ENCODE data around the gene AMPD1. TPM values are rescaled to one million over a fixed set of nuclear protein-coding genes. Genes with fewer than 3 reads are reported as not detected.
A peak's percentile ranks its signal among the peaks of the same experiment; 100 is the strongest.

The AMPD1 gene
- total RNA-seq, 2 donors from 2014 or later, result not detected

DNA sequence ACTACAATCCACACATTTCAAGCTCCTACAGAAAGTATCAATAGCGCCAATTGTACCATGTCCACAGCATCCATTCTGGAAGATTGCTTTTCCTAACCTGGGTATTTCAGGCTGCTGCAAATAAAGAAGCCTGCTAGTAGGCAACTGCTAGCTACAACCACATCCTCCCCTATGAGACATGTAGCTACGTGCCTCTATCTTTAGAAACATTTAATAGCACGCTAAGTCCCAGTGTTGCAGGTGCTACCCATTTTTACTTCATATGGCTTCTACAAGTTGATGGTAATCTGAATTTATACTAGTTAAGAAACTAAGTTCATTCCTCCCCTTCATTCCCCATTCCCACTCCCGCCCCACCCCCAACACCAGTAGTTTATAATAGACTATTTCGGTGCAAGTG is 7.4 kb upstream of the AMPD1 start:
- intact Hi-C loops (cut with DNase I), result no loop called here
- DNase-seq (no peak), ATAC-seq (no peak)

GRCh38 chr1:114701931-114702330 is 6.6 kb upstream of the AMPD1 start:
- intact Hi-C loops (cut with DNase I), result no loop called here

DNA sequence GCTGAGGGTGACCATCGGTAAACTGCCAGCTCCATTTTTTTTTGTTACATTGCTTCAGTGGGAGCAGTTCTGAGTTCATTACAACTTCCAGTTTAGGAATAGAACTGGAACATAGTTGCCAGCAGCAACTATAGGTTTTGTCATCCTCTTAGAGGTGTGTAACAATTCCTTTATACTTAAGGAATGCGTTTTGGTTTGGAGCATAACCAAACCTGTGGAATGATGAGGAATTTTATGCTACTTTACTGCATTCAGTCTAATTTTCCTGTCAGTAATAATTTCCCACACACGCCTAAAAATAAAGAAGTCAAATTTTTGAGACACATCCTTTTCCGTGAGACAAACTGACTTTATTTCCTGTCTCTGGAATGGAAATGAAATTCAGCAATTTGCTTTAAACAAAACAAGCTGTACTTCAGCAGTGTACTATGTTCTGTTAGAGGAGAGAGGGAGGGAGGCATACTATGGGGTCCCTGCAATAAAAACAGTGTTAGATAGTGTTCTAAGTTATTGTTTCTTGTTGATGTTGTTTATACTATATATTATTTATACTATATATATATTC is 4.8 kb upstream of the AMPD1 start:
- no peak for ATAC-seq
- DNase-seq, result no peak
- intact Hi-C loops (cut with DNase I), result no loop called here

More at GRCh38 chr1:114701931-114702330, 6.6 kb upstream of the AMPD1 start:
- no peak for DNase-seq
- no peak for ATAC-seq

DNA sequence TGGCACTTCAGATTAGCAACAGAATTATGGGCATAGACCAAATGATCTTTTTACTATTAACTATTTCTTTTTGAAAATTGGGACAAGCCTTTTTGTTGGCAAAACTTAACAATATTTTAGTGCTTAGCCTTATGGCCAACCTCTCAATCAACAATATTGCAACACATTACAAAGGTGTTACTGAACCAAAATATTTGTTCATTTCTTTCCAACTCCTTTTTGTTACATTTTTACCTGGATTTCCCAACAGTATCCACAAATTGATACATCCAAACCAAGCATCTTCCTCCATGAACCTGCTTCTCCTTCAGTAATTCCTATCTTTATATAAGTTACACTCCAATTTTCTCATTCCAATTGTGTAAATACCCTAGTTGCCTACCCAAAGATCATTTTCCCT is 1.5 kb upstream of the AMPD1 start:
- no peak for DNase-seq
- ATAC-seq, result no peak
- intact Hi-C loops (cut with DNase I), result no loop called here

DNA sequence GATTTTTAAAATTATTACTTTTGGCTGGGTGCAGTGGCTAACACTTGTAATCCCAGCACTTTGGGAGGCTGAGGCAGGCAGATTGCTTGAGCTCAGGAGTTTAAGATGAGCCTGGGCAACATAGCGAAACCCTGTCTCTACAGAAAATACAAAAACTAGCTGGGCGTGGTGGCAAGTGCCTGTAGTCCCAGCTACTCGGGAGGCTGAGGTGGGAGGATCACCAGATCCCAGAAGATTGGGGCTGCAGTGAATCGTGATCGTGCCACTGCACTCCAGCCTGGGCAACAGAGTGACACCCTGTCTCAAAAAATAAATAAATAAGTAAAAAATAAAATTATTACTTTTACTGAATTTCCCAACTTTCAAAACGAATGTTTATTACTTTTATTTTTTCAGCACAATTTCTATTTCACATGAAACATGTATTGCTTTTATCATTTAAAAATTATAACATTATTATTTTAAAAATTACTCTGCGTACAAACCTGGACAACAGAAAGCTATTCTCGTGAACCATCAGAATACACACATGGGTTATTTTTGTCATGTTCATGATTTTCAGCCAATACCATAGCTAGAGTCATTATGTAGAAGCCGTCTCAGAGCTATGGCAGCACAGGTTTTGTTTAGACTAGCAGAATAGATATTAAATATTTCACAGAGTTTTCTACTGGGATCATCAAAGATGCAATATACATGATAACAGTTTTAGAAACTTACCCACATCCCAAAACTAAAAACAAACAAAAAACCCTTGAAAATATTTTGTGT is 621 bp downstream of the AMPD1 start:
- ATAC-seq (no peak), DNase-seq (no peak)
- intact Hi-C loops (cut with DNase I), result no loop called here

DNA sequence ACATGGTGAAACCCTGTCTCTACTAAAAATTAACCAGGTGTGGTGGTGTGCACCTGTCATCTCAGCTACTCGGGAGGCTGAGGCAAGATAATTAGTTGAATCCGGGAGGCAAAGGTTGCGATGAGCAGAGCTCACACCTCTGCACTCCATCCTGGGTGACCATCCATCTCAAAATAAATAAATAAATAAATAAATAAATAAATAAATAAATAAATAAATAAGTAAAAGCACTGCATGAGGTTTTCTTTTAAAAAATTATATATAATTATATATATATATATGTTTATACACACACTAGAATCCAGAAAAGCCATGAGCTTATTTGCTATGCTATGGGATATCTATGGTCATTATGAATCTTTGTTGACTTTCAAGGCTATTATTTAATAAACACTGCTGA is 2.4 kb downstream of the AMPD1 start:
- no peak for DNase-seq
- no peak for ATAC-seq
- intact Hi-C loops (cut with DNase I), result no loop called here

DNA sequence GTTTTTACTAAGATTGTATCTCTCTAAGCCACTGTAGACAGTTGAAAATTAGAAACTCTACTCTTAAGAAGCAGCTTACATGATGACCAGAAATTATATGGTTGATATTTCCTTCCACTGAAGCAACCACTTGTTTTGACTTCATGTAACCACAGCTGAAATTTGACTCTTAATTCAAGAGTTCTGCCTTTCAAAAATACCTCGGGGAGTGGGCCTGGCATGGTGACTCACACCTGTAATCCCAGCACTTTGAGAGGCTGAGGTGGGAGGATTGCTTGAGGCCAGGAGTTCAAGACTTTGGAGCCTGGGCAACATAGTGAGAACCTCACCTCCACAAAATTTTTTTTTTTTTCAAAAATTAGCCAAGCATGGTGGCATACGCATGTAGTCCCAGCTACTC is 4.3 kb downstream of the AMPD1 start:
- no peak for ATAC-seq

GRCh38 chr1:114690148-114690547 is 5.2 kb downstream of the AMPD1 start:
- ATAC-seq (no peak), DNase-seq (no peak)
- intact Hi-C loops (cut with DNase I), result no loop called here

More for the DNA sequence above, 4.3 kb downstream of the AMPD1 start:
- intact Hi-C loops (cut with DNase I), result no loop called here
- no peak for DNase-seq

GRCh38 chr1:114688526-114688925 is 6.8 kb downstream of the AMPD1 start:
- DNase-seq (no peak), ATAC-seq (no peak)
- intact Hi-C loops (cut with DNase I), result no loop called here

GRCh38 chr1:114685851-114686250 is 9.5 kb downstream of the AMPD1 start:
- intact Hi-C loops (cut with DNase I), result no loop called here
- DNase-seq (no peak), ATAC-seq (no peak)

GRCh38 chr1:114677691-114678090 is 17.7 kb downstream of the AMPD1 start:
- ATAC-seq (no peak), DNase-seq (no peak)
- intact Hi-C loops (cut with DNase I), result no loop called here

DNA sequence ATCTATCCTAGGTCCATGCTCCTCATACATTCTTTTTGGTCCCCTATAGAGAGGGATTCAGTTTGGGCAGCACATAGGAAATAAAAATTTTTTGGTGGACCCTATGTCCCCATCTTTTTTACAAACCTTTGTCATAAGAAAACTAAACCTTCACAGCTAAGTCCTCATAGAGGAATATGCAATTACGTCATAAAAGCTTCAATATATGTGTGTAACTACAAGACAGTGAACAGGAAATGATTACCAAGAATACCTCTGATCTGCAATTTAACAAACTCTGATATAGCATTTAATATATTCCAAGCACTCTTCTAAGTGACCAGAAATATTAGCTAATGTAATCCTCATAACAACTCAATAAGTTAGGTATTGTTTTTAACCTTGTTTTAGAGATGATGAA is 19.2 kb downstream of the AMPD1 start:
- intact Hi-C loops (cut with DNase I), result no loop called here
- ATAC-seq (no peak), DNase-seq (no peak)

DNA sequence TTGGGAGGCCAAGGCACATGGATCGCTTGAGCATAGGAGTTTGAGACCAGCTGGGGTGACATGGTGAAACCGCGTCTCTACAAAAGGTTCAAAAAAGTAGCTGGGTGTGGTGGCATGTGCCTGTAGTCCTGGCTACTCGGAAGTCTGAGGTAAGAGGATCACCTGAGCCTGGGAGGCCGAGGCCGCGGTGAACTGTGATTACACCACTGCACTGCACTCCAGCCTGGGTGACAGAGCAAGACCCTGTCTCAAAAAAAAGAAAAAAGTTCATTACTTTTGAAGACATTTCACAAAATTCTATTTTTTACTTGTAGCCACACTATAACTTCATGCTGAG is 23.4 kb downstream of the AMPD1 start:
- ATAC-seq (no peak), DNase-seq (no peak)
- intact Hi-C loops (cut with DNase I), result no loop called here

- intact Hi-C loops (cut with DNase I), result no loop called here
- ATAC-seq, result no peak
- DNase-seq, result no peak
These were observed 24.1 kb downstream of the AMPD1 start for GRCh38 chr1:114671011-114671938.

- ATAC-seq, result peak; percentile 100
- intact Hi-C loops (cut with DNase I), result no loop called here
- peak; percentile 94 for DNase-seq
These were observed 25.0 kb downstream of the AMPD1 start for GRCh38 chr1:114670083-114671010.

DNA sequence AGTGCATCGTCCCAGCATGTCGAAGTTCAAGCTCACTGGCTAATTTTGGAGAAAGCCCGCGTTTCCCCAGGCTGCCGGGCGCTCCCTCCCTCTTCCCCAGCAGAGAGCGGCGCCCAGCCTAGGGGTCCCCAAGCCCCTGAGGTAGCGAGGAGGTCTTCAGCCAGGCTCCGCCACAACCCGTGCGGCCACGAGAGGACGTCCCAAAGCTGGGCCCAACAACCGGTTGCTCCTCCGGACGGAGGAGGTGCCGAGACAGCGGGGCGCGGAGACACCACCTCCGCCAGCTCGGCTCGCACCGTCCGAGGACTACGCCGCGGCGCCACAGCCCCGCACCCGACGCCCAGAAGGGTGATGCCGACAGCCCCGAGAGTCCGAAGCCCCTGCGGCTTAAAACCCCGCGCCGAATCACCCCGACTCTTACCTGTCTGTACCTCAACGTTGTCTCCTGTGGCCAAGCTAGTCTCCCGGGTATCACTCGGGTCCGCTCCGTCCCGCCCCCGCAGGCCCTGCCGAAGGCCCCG is 25.7 kb downstream of the AMPD1 start, which contains the start of gene DENND2C:
Gene DENND2C (minus strand): TSS at position 488 of the 521 bp plus-strand sequence. CDS start 44,065 bp downstream, outside the sequence.
- DNase-seq, result no peak
- peak; percentile 53 to 78 for ATAC-seq
- intact Hi-C loops (cut with DNase I), result loop anchor here in 1 of 2 donors (10.0 kb wide), 1 partner anchor 85 kb away; the partner anchor contains the start of gene BCAS2

DNA sequence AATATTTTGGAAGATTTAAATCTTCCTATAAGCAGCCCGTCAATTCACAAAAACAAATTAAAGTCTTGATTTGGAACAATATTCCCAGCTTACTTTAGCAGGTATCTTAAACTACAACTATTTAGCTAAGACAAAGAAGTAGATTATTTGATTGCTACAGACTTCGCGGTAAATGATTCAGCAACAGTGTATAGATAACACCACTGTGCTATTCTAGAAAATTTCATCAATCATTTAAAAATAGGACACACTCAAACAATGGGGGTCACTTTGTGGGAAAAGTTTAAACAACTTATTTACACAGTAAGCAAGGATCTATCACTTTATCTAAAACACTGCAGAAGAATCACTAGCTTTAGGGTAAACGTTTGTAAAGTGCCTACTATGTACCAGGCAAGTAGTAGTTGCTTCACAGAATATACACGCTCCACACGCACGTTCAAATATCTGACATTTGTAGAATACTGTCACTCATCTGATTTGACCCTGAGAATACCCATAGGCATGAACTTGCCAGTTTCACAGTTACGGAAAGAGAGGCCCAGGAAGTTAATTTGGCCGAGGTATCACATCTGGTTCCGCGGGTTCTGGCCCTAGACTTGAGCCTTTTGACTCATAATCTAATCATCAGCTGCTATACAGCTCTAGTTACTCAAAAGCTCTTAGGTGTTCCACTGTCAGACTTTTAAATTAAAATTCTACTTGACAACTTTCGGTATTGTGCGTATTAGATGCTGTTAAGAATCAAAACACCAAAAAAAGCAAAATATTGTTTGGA is 26.4 kb downstream of the AMPD1 start:
- DNase-seq (no peak), ATAC-seq (peak in 1 of 2 donors; percentile 18)
- intact Hi-C loops (cut with DNase I), result loop anchor here in 1 of 2 donors (10.0 kb wide), 1 partner anchor 84 kb away; the partner anchor contains the start of gene BCAS2

DNA sequence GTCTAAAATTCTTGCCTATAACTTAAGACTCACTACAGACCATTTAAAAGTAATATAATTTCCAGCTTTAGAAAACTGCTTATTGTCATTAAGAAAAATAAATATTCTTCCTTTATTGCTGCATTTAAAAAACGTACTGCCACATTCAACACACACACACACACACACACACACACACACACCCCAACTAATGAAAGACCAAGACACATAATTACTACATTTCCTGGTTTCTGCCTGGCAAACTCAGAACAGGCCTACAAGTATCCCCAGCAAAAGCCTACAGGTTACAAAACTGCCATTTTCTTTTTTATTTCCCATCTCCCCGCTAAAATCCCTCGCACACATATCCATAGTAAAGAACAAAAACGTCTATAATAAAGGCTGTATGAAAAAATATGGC is 27.0 kb downstream of the AMPD1 start:
- intact Hi-C loops (cut with DNase I), result loop anchor here in 1 of 2 donors (10.0 kb wide), 1 partner anchor 84 kb away; the partner anchor contains the start of gene BCAS2
- no peak for DNase-seq

More for the DNA sequence above, 27.0 kb downstream of the AMPD1 start:
- no peak for ATAC-seq
